Fibroblast of pulmonary artery (primary cell): ENCODE results near the gene UBAC1.

Source experiments
- DNase-seq: peaks from one replicate; pipeline ENCODE4 v3.0.0-alpha.2; 2010; ENCODE audit warnings: low read depth
- H3K4me3 ChIP-seq: replicated peaks from 2 replicates; pipeline ENCODE4 v1.5.1; 2011; ENCODE audit warnings: low read depth, mild to moderate bottlenecking, control low read depth, low read length, moderate library complexity
- CTCF ChIP-seq: IDR thresholded peaks from 2 replicates; pipeline ENCODE4 v1.5.1; 2011; ENCODE audit warnings: mild to moderate bottlenecking, control low read depth, low read length, inconsistent platforms; ENCODE audit errors: missing control alignments

UBAC1 gene

GRCh38 chr9:135963938-135964337 lies 2.8 kb upstream of the UBAC1 start:
- TF ChIP-seq CTCF = no peak
- no peak overlapping the region for H3K4me3 ChIP-seq
- no peak for DNase-seq

GRCh38 chr9:135963338-135963737 lies 2.2 kb upstream of the UBAC1 start:
- no peak for TF ChIP-seq CTCF
- no peak for DNase-seq
- no peak overlapping the region for H3K4me3 ChIP-seq

- TF ChIP-seq CTCF = no peak
- no peak for DNase-seq
- H3K4me3 ChIP-seq = no peak overlapping the region
Measured at GRCh38 chr9:135962696-135963307, 1.6 kb upstream of the UBAC1 start.

- no peak overlapping the region for H3K4me3 ChIP-seq
- no peak for TF ChIP-seq CTCF
- DNase-seq = no peak
Measured at GRCh38 chr9:135961811-135962695, 880 bp upstream of the UBAC1 start.

GRCh38 chr9:135960411-135961276 lies 529 bp downstream of the UBAC1 start:
- TF ChIP-seq CTCF = no peak
- H3K4me3 ChIP-seq = peak overlapping the region; percentile 80
- DNase-seq = no peak

GRCh38 chr9:135959814-135960213 lies 1.4 kb downstream of the UBAC1 start:
- no peak for DNase-seq
- H3K4me3 ChIP-seq = peak overlapping the region; percentile 80
- no peak for TF ChIP-seq CTCF
